ENCODE results near the gene PVALEF.

GRCh38 chr17:81221371-81221841 lies 56.1 kb downstream of the PVALEF start:
- no peak for TF ChIP-seq CTCF (IDR thresholded peaks at IDR 0.05)
- no peak for TF ChIP-seq POLR2AphosphoS5 (IDR thresholded peaks at IDR 0.05; ENCODE audit: low read depth, low read length)
- TF ChIP-seq, protein P1, sequence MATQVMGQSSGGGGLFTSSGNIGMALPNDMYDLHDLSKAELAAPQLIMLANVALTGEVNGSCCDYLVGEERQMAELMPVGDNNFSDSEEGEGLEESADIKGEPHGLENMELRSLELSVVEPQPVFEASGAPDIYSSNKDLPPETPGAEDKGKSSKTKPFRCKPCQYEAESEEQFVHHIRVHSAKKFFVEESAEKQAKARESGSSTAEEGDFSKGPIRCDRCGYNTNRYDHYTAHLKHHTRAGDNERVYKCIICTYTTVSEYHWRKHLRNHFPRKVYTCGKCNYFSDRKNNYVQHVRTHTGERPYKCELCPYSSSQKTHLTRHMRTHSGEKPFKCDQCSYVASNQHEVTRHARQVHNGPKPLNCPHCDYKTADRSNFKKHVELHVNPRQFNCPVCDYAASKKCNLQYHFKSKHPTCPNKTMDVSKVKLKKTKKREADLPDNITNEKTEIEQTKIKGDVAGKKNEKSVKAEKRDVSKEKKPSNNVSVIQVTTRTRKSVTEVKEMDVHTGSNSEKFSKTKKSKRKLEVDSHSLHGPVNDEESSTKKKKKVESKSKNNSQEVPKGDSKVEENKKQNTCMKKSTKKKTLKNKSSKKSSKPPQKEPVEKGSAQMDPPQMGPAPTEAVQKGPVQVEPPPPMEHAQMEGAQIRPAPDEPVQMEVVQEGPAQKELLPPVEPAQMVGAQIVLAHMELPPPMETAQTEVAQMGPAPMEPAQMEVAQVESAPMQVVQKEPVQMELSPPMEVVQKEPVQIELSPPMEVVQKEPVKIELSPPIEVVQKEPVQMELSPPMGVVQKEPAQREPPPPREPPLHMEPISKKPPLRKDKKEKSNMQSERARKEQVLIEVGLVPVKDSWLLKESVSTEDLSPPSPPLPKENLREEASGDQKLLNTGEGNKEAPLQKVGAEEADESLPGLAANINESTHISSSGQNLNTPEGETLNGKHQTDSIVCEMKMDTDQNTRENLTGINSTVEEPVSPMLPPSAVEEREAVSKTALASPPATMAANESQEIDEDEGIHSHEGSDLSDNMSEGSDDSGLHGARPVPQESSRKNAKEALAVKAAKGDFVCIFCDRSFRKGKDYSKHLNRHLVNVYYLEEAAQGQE (IDR thresholded peaks at IDR 0.05; ENCODE audit: insufficient read depth in 1 of 2, low read depth in 2 of 2, low read length in 1 of 2) = no peak
- TF ChIP-seq SIN3A (IDR thresholded peaks at IDR 0.05; ENCODE audit: borderline replicate concordance, insufficient read depth, low read depth, low read length) = no peak

All from Panc1 (cell line).